Uterus (tissue), 4 donors: ENCODE results near the gene RNASE4. TPM values are rescaled to one million over a fixed set of nuclear protein-coding genes. Genes with fewer than 3 reads are reported as not detected.

ENCODE experiments used
- DNase-seq, 2 donors: peaks; one replicate each; pipeline ENCODE4 v3.0.0-alpha.2; 2019 to 2020
- H3K27ac ChIP-seq, 2 donors: fragments of 200-600 bp; sonication (generic); 1 replicate in 1 of 2; 2 replicates in 1 of 2; pipeline ENCODE4 v1.5.1; 2016 to 2018
- H3K27me3 ChIP-seq, 2 donors: fragments of 200-600 bp; sonication (generic); one replicate each; pipeline ENCODE4 v1.5.1; 2018 to 2019; ENCODE audit warnings: control low read depth in 1 of 2
- H3K36me3 ChIP-seq, 2 donors: fragments of 200-600 bp; sonication (generic); one replicate each; pipeline ENCODE4 v1.5.1; 2019; ENCODE audit warnings: control low read depth in 1 of 2
- H3K4me1 ChIP-seq, 2 donors: fragments of 200-600 bp; sonication (generic); one replicate each; pipeline ENCODE4 v1.5.1; 2018 to 2019; ENCODE audit warnings: control low read depth in 1 of 2
- H3K4me3 ChIP-seq, 2 donors: fragments of 200-600 bp; sonication (generic); 1 replicate in 1 of 2; 2 replicates in 1 of 2; pipeline ENCODE4 v1.5.1; 2018 to 2019; ENCODE audit warnings: mild to moderate bottlenecking in 1 of 2
- H3K9me3 ChIP-seq, 2 donors: fragments of 200-600 bp; sonication (generic); one replicate each; pipeline ENCODE4 v1.5.1; 2019; ENCODE audit warnings: control low read depth in 1 of 2
- POLR2A ChIP-seq, 2 donors: fragments of 450-650 bp; IDR thresholded peaks; one replicate each; pipeline ENCODE4 v1.6.1; 2016; ENCODE audit warnings: antibody characterized with exemption in 2 of 2, mild to moderate bottlenecking in 1 of 2, moderate library complexity in 1 of 2
- intact Hi-C: fragments of 100-400 bp; cut with DNase I; formaldehyde crosslinking; loops from one replicate; pipeline ENCODE4 v1.15.1; 2023; ENCODE audit warnings: low total_unique reads
- total RNA-seq, 4 donors: library from RNA; depleted of rRNA in 3 of 4; stranded (reverse); fragments of >200 nt in 3 of 4; gene quantifications; one replicate each; pipeline versions ENCODE4 v1.1.0 to v1.2.4, GENCODE V29; 2014 to 2023
- TF ChIP-seq, protein P1 (sequence below), 4 experiments: fragments of 200-600 bp in 2 of 4; fragments of 450-650 bp in 2 of 4; sonication (generic) in 2 of 4; IDR thresholded peaks; one replicate each; pipeline ENCODE4 v1.5.1; 2016 to 2019; ENCODE audit warnings: antibody characterized with exemption in 4 of 4, mild to moderate bottlenecking in 2 of 4, moderate library complexity in 1 of 4
- donor health status: DM: yes; HTN: yes; CAD: no.

Gene RNASE4
- total RNA-seq, 4 donors from 2014 or later: 26.3 to 159 (median 76.3) TPM

DNA sequence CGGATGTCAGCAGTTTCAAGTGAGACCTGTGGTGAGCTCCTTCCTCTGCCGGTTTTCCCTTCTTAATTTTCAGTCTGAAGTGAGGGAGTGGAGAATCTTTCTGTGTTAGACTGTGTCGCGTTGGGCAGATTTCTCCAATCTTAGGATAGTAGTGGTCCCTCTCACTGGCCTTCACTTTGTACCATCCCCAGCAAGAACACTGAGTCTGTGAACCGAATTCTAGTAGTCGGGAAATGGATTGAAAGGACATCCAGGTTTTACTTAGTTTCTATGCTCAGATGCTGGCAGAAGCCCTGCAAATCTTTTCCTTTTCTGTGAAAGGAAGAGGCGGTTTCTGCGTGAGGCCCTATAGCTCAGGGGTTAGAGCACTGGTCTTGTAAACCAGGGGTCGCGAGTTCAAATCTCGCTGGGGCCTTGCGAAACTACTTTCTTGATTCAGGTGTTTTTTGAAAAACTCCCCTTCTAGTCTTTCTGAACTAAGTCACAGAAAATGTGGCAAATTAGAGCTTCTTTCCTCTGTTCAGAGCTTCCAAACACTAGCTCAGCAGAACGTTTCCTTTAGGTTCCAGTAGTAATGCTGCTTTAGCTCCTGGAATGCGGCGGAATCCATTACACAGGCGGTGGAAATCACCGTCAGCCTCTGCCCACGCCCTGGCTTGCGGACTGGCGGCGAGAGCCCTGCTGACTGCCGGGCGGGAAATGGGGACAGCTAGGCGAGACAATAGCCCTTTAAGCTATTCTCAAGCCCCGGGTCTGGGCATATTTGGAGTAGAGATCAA, 2.8 kb upstream of the RNASE4 start:
- H3K27ac ChIP-seq: peak overlapping the region; percentile 100
- H3K4me1 ChIP-seq: no peaks in the 10 kb centered on the region
- H3K27me3 ChIP-seq: no peaks in the 10 kb centered on the region
- no peak for TF ChIP-seq POLR2A (IDR thresholded peaks at IDR 0.05)
- TF ChIP-seq, protein P1, sequence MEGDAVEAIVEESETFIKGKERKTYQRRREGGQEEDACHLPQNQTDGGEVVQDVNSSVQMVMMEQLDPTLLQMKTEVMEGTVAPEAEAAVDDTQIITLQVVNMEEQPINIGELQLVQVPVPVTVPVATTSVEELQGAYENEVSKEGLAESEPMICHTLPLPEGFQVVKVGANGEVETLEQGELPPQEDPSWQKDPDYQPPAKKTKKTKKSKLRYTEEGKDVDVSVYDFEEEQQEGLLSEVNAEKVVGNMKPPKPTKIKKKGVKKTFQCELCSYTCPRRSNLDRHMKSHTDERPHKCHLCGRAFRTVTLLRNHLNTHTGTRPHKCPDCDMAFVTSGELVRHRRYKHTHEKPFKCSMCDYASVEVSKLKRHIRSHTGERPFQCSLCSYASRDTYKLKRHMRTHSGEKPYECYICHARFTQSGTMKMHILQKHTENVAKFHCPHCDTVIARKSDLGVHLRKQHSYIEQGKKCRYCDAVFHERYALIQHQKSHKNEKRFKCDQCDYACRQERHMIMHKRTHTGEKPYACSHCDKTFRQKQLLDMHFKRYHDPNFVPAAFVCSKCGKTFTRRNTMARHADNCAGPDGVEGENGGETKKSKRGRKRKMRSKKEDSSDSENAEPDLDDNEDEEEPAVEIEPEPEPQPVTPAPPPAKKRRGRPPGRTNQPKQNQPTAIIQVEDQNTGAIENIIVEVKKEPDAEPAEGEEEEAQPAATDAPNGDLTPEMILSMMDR (IDR thresholded peaks at IDR 0.05): peak in 1 of 4 experiments; percentile 16
- H3K4me3 ChIP-seq: peak overlapping the region; percentile 79 to 98
- intact Hi-C loops: loop anchor here (2.0 kb wide), 1 partner anchor 67 kb away; no protein-coding TSS in a partner anchor
- H3K9me3 ChIP-seq: no peaks in the 10 kb centered on the region
- no peaks in the 10 kb centered on the region for H3K36me3 ChIP-seq
- DNase-seq: peak; percentile 84 to 85

DNA sequence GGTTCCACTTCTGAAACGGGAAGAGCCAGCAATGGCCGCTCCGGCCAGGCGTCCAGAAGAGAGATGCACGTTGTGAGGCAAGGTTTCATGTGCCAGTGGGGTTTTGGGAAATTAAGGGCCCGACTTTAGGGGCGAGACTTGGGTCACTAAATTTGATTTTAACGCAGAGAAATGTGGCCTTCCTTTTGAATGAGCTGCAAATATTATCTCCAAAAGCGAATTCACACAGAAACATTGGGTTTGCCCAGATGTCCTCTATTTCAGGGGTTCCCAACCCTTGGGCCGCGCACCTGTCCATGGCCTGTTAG, 2.3 kb upstream of the RNASE4 start:
- peak overlapping the region; percentile 100 for H3K27ac ChIP-seq
- TF ChIP-seq, protein P1 (IDR thresholded peaks at IDR 0.05): no peak
- TF ChIP-seq POLR2A (IDR thresholded peaks at IDR 0.05): no peak
- peak overlapping the region; percentile 79 to 98 for H3K4me3 ChIP-seq
- H3K9me3 ChIP-seq: no peaks in the 10 kb centered on the region
- H3K36me3 ChIP-seq: no peaks in the 10 kb centered on the region
- H3K4me1 ChIP-seq: no peaks in the 10 kb centered on the region
- no peaks in the 10 kb centered on the region for H3K27me3 ChIP-seq
- no peak for DNase-seq
- intact Hi-C loops: loop anchor here (2.0 kb wide), 1 partner anchor 67 kb away; no protein-coding TSS in a partner anchor

DNA sequence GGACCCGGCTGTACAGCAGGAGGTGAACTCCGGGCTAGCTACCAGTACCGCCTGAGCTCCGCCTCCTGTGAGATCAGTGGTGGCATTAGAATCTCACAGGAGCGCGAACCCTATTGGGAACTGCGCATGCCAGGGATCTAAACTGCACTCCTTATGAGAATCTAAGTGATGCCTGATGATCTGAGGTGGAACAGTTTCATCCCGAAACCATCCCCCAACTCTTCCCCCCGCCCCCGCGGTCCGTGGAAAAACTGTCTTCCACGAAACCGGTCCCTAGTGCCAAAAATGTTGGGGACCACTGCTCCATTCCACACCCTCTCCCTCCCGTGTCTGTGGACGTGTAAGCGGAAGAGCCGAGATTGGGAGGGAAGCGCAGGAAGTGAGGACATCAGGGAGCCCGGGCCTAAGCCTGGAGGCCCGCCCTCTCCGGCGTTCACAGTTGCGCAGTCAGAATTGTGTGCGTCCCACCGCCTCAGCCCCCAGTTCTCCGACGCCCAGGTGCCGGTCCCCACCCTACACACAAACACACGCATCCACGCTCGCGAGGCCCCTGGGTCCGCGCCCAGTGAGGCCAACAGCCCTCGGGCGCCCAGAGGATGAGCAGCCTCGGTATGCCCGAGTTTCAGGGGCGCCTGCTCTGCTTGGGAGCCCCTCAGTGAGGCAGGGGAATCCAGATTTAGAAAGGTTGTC, 1.8 kb upstream of the RNASE4 start:
- intact Hi-C loops: loop anchor here (2.0 kb wide), 1 partner anchor 68 kb away; no protein-coding TSS in a partner anchor
- H3K27me3 ChIP-seq: no peaks in the 10 kb centered on the region
- peak; percentile 90 to 93 for DNase-seq
- no peaks in the 10 kb centered on the region for H3K9me3 ChIP-seq
- TF ChIP-seq, protein P1 (IDR thresholded peaks at IDR 0.05): no peak
- TF ChIP-seq POLR2A (IDR thresholded peaks at IDR 0.05): peak; percentile 92 to 98
- H3K4me1 ChIP-seq: no peaks in the 10 kb centered on the region
- H3K27ac ChIP-seq: peak overlapping the region; percentile 100
- no peaks in the 10 kb centered on the region for H3K36me3 ChIP-seq
- peak overlapping the region; percentile 79 to 98 for H3K4me3 ChIP-seq

DNA sequence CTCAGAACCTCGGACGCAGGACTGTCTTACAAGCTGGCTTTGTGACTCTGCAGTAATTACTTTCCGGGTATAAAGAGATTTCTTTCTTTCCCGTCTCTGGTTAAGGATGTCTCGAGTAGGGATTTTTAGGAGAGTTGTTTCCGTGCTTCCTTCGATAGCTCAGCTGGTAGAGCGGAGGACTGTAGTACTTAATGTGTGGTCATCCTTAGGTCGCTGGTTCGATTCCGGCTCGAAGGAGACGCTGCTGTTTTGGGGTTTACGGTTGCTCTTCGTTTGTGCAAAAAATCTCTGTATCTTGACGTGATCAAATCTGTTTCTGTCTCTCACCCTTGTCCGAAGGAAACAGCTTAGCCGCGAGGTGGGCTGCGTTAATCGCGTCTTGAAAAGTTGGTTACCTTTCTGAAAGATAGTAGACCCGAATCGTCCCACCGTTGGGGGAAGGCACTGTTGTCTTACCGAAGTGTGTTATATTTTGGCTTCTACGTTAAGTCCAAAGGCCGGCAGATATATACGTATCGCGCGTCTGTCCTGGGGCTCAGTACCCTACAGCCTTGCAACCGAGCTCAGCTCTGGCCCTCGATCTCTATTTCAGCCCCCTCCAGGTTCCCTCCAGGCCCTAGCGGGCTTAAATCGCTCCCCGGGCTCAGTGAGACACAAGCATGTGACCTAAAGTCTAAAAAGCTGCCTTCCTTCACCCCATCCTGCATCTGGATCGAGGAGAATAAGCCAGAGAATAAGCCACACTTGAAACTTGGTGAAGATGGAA, 1.1 kb upstream of the RNASE4 start:
- H3K27ac ChIP-seq: peak overlapping the region; percentile 100
- no peak for TF ChIP-seq POLR2A (IDR thresholded peaks at IDR 0.05)
- TF ChIP-seq, protein P1 (IDR thresholded peaks at IDR 0.05): peak in 1 of 4 experiments; percentile 19
- peak; percentile 80 to 83 for DNase-seq
- intact Hi-C loops: loop anchor here (2.0 kb wide), 1 partner anchor 69 kb away; no protein-coding TSS in a partner anchor
- no peaks in the 10 kb centered on the region for H3K9me3 ChIP-seq
- no peaks in the 10 kb centered on the region for H3K36me3 ChIP-seq
- peak overlapping the region; percentile 79 to 98 for H3K4me3 ChIP-seq
- H3K27me3 ChIP-seq: no peaks in the 10 kb centered on the region
- no peaks in the 10 kb centered on the region for H3K4me1 ChIP-seq
